H9 (cell line): ENCODE measurements around the gene NEURL4. TPM values are rescaled to one million over a fixed set of nuclear protein-coding genes. Genes with fewer than 3 reads are reported as not detected.
"Not testable (repeated sequence)": the region's sequence is repeated elsewhere in the genome, so short reads cannot be mapped to it uniquely, and the experiment has no call there.

Experiments used
- DNase-seq: peaks from one replicate; pipeline ENCODE4 v3.0.0-alpha.2; 2017
- H2AFZ ChIP-seq: one replicate; pipeline ENCODE4 v1.6.1; 2013; ENCODE audit warnings: mild to moderate bottlenecking, low read length, control low read depth, moderate library complexity
- H2AK5ac ChIP-seq: 2 replicates; pipeline ENCODE4 v1.6.1; 2013; ENCODE audit warnings: low read length, control low read depth, mixed read lengths; ENCODE audit not compliant: insufficient read length
- H2BK120ac ChIP-seq: one replicate; pipeline ENCODE4 v1.6.1; 2013; ENCODE audit warnings: low read depth, mild to moderate bottlenecking, low read length, control low read depth, inconsistent platforms; ENCODE audit not compliant: poor library complexity, severe bottlenecking
- H2BK12ac ChIP-seq: 2 replicates; pipeline ENCODE4 v1.6.1; 2013; ENCODE audit warnings: low read length, control low read depth, mixed read lengths, low read depth; ENCODE audit not compliant: insufficient read length
- H2BK15ac ChIP-seq: 2 replicates; pipeline ENCODE4 v1.6.1; 2013; ENCODE audit warnings: low read depth, low read length, control low read depth
- H2BK20ac ChIP-seq: one replicate; pipeline ENCODE4 v1.6.1; 2013; ENCODE audit warnings: low read depth, mild to moderate bottlenecking, low read length, control low read depth, inconsistent platforms; ENCODE audit not compliant: poor library complexity, severe bottlenecking
- H2BK5ac ChIP-seq: 2 replicates; pipeline ENCODE4 v1.6.1; 2013; ENCODE audit warnings: low read length, control low read depth, mixed read lengths; ENCODE audit not compliant: insufficient read length
- H3K14ac ChIP-seq: 2 replicates; pipeline ENCODE4 v1.6.1; 2013; ENCODE audit warnings: low read length, control low read depth; ENCODE audit not compliant: insufficient read depth
- H3K18ac ChIP-seq: 2 replicates; pipeline ENCODE4 v1.6.1; 2013; ENCODE audit warnings: low read depth, mild to moderate bottlenecking, mixed read lengths, low read length, control low read depth; ENCODE audit not compliant: insufficient read length
- H3K23ac ChIP-seq: 2 replicates; pipeline ENCODE4 v1.6.1; 2013; ENCODE audit warnings: low read length, control low read depth, mixed read lengths, low read depth; ENCODE audit not compliant: insufficient read length
- H3K23me2 ChIP-seq: 2 replicates; pipeline ENCODE4 v1.6.1; 2013; ENCODE audit warnings: low read depth, mild to moderate bottlenecking, mixed read lengths, low read length, control low read depth; ENCODE audit not compliant: insufficient read length, poor library complexity, severe bottlenecking
- H3K27ac ChIP-seq: 2 replicates; pipeline ENCODE4 v1.5.1; 2013; ENCODE audit warnings: low read length, control low read depth, mixed read lengths, low read depth; ENCODE audit not compliant: insufficient read length
- H3K27me3 ChIP-seq: 2 replicates; pipeline ENCODE4 v1.6.1; 2013; ENCODE audit warnings: low read length, control low read depth, inconsistent platforms; ENCODE audit not compliant: insufficient read depth
- H3K4ac ChIP-seq: 2 replicates; pipeline ENCODE4 v1.6.1; 2013; ENCODE audit warnings: low read depth, mild to moderate bottlenecking, control low read depth, inconsistent platforms, low read length, moderate library complexity
- H3K4me1 ChIP-seq: 2 replicates; pipeline ENCODE4 v1.6.1; 2013; ENCODE audit warnings: low read length, control low read depth, inconsistent platforms; ENCODE audit not compliant: insufficient read depth
- H3K4me2 ChIP-seq: 2 replicates; pipeline ENCODE4 v1.6.1; 2013; ENCODE audit warnings: low read length, control low read depth, mixed read lengths; ENCODE audit not compliant: insufficient read length, insufficient read depth
- H3K56ac ChIP-seq: 2 replicates; pipeline ENCODE4 v1.6.1; 2013; ENCODE audit warnings: low read depth, mild to moderate bottlenecking, mixed read lengths, low read length, control low read depth; ENCODE audit not compliant: insufficient read length
- H3K79me1 ChIP-seq: 2 replicates; pipeline ENCODE4 v1.6.1; 2013; ENCODE audit warnings: low read depth, mild to moderate bottlenecking, moderate library complexity, low read length, control low read depth, inconsistent platforms; ENCODE audit not compliant: insufficient read depth, poor library complexity, severe bottlenecking
- H3K79me2 ChIP-seq: 2 replicates; pipeline ENCODE4 v1.6.1; 2013; ENCODE audit warnings: low read length, control low read depth, inconsistent platforms; ENCODE audit not compliant: insufficient read depth
- H3K9ac ChIP-seq: 2 replicates; pipeline ENCODE4 v1.6.1; 2013; ENCODE audit warnings: low read length, control low read depth, mixed read lengths; ENCODE audit not compliant: insufficient read length; ENCODE audit errors: extremely low read depth
- H3K9me3 ChIP-seq: one replicate; pipeline ENCODE4 v1.6.1; 2013; ENCODE audit warnings: low read depth, low read length, inconsistent platforms; ENCODE audit not compliant: control insufficient read depth
- H3T11ph ChIP-seq: one replicate; pipeline ENCODE4 v1.6.1; 2013; ENCODE audit warnings: mild to moderate bottlenecking, low read length, control low read depth, inconsistent platforms
- H4K20me1 ChIP-seq: one replicate; pipeline ENCODE4 v1.6.1; 2013; ENCODE audit not compliant: control insufficient read depth, insufficient read length, insufficient read depth
- H4K5ac ChIP-seq: 2 replicates; pipeline ENCODE4 v1.6.1; 2013; ENCODE audit warnings: low read depth, mild to moderate bottlenecking, mixed read lengths, low read length, control low read depth; ENCODE audit not compliant: insufficient read length
- H4K8ac ChIP-seq: replicated peaks from 2 replicates; pipeline ENCODE4 v1.6.1; 2013; ENCODE audit warnings: low read length, control low read depth, mixed read lengths, low read depth; ENCODE audit not compliant: insufficient read length
- H4K91ac ChIP-seq: 2 replicates; pipeline ENCODE4 v1.6.1; 2013; ENCODE audit warnings: low read depth, mild to moderate bottlenecking, moderate library complexity, mixed read lengths, low read length, control low read depth; ENCODE audit not compliant: insufficient read length
- H3K27ac Mint-ChIP-seq, 3 experiments: 2 replicates in 2 of 3; 3 replicates in 1 of 3; pipeline ENCODE4 v1.8.0; 2020 to 2021; ENCODE audit warnings: mixed read lengths in 3 of 3, mild to moderate bottlenecking in 1 of 3, moderate library complexity in 1 of 3
- H3K27me3 Mint-ChIP-seq: 2 replicates; pipeline ENCODE4 v1.8.0; 2021; ENCODE audit warnings: low read depth, mild to moderate bottlenecking, moderate library complexity, mixed read lengths
- H3K36me3 Mint-ChIP-seq, 3 experiments: 2 replicates in 2 of 3; 3 replicates in 1 of 3; pipeline ENCODE4 v1.8.0; 2020 to 2021; ENCODE audit warnings: low read depth in 3 of 3, mixed read lengths in 3 of 3; ENCODE audit not compliant: insufficient read depth in 1 of 3
- H3K4me1 Mint-ChIP-seq, 2 experiments: 2 replicates each; pipeline ENCODE4 v1.8.0; 2020; ENCODE audit warnings: mixed read lengths in 2 of 2
- H3K4me3 Mint-ChIP-seq, 2 experiments: 2 replicates in 1 of 2; 3 replicates in 1 of 2; pipeline ENCODE4 v1.8.0; 2020 to 2021; ENCODE audit warnings: mild to moderate bottlenecking in 2 of 2, mixed read lengths in 2 of 2, moderate library complexity in 1 of 2
- H3K9me3 Mint-ChIP-seq, 2 experiments: 2 replicates in 1 of 2; 3 replicates in 1 of 2; pipeline ENCODE4 v1.8.0; 2020; ENCODE audit warnings: mild to moderate bottlenecking in 2 of 2, mixed read lengths in 2 of 2, moderate library complexity in 1 of 2
- WGBS: extraction: QIAGEN DNeasy Blood & Tissue Kit; methylation state at CpG from one replicate; pipeline ENCODE4 v1.1.7; 2013; ENCODE audit warnings: missing lambda C conversion rate, low lambda C conversion rate, mixed read lengths; ENCODE audit not compliant: insufficient read length; ENCODE audit errors: extremely low coverage; 5-methylcytosine and 5-hydroxymethylcytosine counted together
- total RNA-seq: library from RNA; stranded (reverse); gene quantifications from 2 replicates; pipeline ENCODE4 v1.2.1, GENCODE V29; 2021
- TF ChIP-seq, protein P1 (sequence below): fragments of 200-600 bp; sonication (generic); conservative IDR thresholded peaks from 3 replicates; pipeline ENCODE4 v1.8.0; 2021; ENCODE audit warnings: antibody characterized with exemption, mild to moderate bottlenecking

NEURL4 gene
- total RNA-seq, 1 experiment from 2014 or later = 54.8 TPM

GRCh38 chr17:7334938-7335538, 5.9 kb upstream of the NEURL4 start:
- no peak overlapping the region for H3K27ac ChIP-seq
- no peak overlapping the region for H2AK5ac ChIP-seq
- no peak overlapping the region for H2BK5ac ChIP-seq
- TF ChIP-seq, protein P1, sequence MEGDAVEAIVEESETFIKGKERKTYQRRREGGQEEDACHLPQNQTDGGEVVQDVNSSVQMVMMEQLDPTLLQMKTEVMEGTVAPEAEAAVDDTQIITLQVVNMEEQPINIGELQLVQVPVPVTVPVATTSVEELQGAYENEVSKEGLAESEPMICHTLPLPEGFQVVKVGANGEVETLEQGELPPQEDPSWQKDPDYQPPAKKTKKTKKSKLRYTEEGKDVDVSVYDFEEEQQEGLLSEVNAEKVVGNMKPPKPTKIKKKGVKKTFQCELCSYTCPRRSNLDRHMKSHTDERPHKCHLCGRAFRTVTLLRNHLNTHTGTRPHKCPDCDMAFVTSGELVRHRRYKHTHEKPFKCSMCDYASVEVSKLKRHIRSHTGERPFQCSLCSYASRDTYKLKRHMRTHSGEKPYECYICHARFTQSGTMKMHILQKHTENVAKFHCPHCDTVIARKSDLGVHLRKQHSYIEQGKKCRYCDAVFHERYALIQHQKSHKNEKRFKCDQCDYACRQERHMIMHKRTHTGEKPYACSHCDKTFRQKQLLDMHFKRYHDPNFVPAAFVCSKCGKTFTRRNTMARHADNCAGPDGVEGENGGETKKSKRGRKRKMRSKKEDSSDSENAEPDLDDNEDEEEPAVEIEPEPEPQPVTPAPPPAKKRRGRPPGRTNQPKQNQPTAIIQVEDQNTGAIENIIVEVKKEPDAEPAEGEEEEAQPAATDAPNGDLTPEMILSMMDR = no peak
- H3K79me1 ChIP-seq = no peaks in the 10 kb centered on the region
- H2BK120ac ChIP-seq = no peak overlapping the region
- no peak overlapping the region for H2BK12ac ChIP-seq
- DNase-seq = no peak
- H3T11ph ChIP-seq = no peak overlapping the region
- H3K23ac ChIP-seq = no peak overlapping the region
- Mint-ChIP-seq H3K27ac (no peak overlapping the region), H3K27me3 (no peaks in the 10 kb centered on the region; the same call in 1 of the 2 replicates), H3K4me1 (peaks cover 23 to 38% of the 10 kb centered on the region in 2 experiments), H3K36me3 (no peaks in the 10 kb centered on the region; a peak in 1 of 7 replicates), H3K4me3 (peak overlapping the region in 1 of 2 experiments; percentile 25; a peak in 1 of 5 replicates), H3K9me3 (no peaks in the 10 kb centered on the region)
- no peak overlapping the region for H3K18ac ChIP-seq
- H2AFZ ChIP-seq = no peak overlapping the region
- no peaks in the 10 kb centered on the region for H4K20me1 ChIP-seq
- H3K4me2 ChIP-seq = no peak overlapping the region
- no peak overlapping the region for H2BK15ac ChIP-seq
- H4K5ac ChIP-seq = no peak overlapping the region
- H3K23me2 ChIP-seq = peaks cover 6% of the 10 kb centered on the region
- no peak overlapping the region for H4K8ac ChIP-seq
- no peaks in the 10 kb centered on the region for H3K9me3 ChIP-seq
- H3K56ac ChIP-seq = no peak overlapping the region
- H3K27me3 ChIP-seq = no peaks in the 10 kb centered on the region
- peaks cover 4% of the 10 kb centered on the region; the same call in 1 of the 2 replicates for H3K4me1 ChIP-seq
- WGBS = no CpG with 5 or more reads among the region's 3 CpGs
- no peak overlapping the region for H3K9ac ChIP-seq
- no peaks in the 10 kb centered on the region for H3K79me2 ChIP-seq
- no peak overlapping the region for H3K14ac ChIP-seq
- no peak overlapping the region for H4K91ac ChIP-seq
- no peak overlapping the region for H2BK20ac ChIP-seq
- H3K4ac ChIP-seq = no peak overlapping the region

DNA sequence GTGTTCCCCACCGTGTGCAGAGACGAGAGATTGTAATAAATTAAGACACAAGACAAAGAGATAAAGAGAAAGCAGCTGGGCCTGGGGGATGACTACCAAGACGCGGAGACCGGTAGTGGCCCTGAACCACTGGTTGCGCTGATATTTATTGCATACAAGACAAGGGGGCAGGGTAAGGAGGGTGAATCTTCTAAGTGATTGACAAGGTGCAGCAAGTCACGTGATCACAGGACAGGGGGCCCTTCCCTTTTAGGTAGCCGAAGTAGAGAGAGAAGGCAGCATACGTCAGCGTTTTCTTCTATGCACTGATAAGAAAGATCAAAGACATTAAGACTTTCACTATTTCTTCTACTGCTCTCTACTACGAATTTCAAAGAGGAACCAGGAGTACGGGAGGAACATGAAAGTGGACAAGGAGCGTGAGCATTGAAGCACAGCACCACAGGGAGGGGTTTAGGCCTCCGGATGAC, 3.5 kb upstream of the NEURL4 start:
- H2AFZ ChIP-seq, H2BK120ac ChIP-seq, H3K36me3 Mint-ChIP-seq, H4K20me1 ChIP-seq, H3K79me1 ChIP-seq, H3K23ac ChIP-seq, H3K9me3 Mint-ChIP-seq, H2AK5ac ChIP-seq, H2BK5ac ChIP-seq, H4K5ac ChIP-seq, H4K8ac ChIP-seq, H2BK12ac ChIP-seq, H3K9me3 ChIP-seq, H3K4ac ChIP-seq, H4K91ac ChIP-seq, DNase-seq, H3K4me1 ChIP-seq, H3K9ac ChIP-seq, H3K79me2 ChIP-seq, H2BK15ac ChIP-seq, H3T11ph ChIP-seq, H3K27ac ChIP-seq, H2BK20ac ChIP-seq, H3K27me3 Mint-ChIP-seq, H3K27me3 ChIP-seq, H3K4me2 ChIP-seq, H3K14ac ChIP-seq, H3K18ac ChIP-seq, H3K56ac ChIP-seq: not testable (repeated sequence)
- no CpG with 5 or more reads among the region's 14 CpGs for WGBS
- H3K23me2 ChIP-seq = peaks cover 14% of the 10 kb centered on the region
- peaks cover 34 to 45% of the 10 kb centered on the region in 2 experiments for H3K4me1 Mint-ChIP-seq
- H3K4me3 Mint-ChIP-seq = peak overlapping the region in 1 of 2 experiments; percentile 29; a peak in 1 of 5 replicates
- peak overlapping the region in 1 of 3 experiments; percentile 38; a peak in 2 of 7 replicates for H3K27ac Mint-ChIP-seq
